GM23338 (cell line): Measurements from ENCODE around the gene CUEDC1. TPM values are rescaled to one million over a fixed set of nuclear protein-coding genes. Genes with fewer than 3 reads are reported as not detected.

Experiments
- ATAC-seq: fragments of 200-7000 bp; cut with Tn5 transposase; 3 replicates; pipeline ENCODE4 v1.9.1; 2020
- DNase-seq: peaks from one replicate; pipeline ENCODE4 v3.0.0-alpha.2; 2015; ENCODE audit warnings: low spot score
- H2AFZ ChIP-seq: fragments of 200-600 bp; sonication (generic); 2 replicates; pipeline ENCODE4 v1.8.0; 2016; ENCODE audit warnings: antibody characterized with exemption, mild to moderate bottlenecking, moderate library complexity
- H3F3A ChIP-seq: fragments of 200-600 bp; sonication (generic); replicated peaks from 2 replicates; pipeline ENCODE4 v1.8.0; 2017; ENCODE audit warnings: antibody characterized with exemption, mixed run types, low read depth
- H3K27ac ChIP-seq: fragments of 200-600 bp; sonication (generic); 2 replicates; pipeline ENCODE4 v1.6.1; 2016; ENCODE audit warnings: low read depth
- H3K27me3 ChIP-seq: fragments of 200-600 bp; sonication (generic); 2 replicates; pipeline ENCODE4 v1.8.0; 2016; ENCODE audit warnings: mild to moderate bottlenecking, mixed run types, moderate library complexity; ENCODE audit not compliant: insufficient read depth
- H3K36me3 ChIP-seq: fragments of 200-600 bp; sonication (generic); 2 replicates; pipeline ENCODE4 v1.8.0; 2016; ENCODE audit warnings: mild to moderate bottlenecking; ENCODE audit not compliant: insufficient read depth
- H3K4me1 ChIP-seq: fragments of 200-600 bp; sonication (generic); 2 replicates; pipeline ENCODE4 v1.8.0; 2016; ENCODE audit warnings: mild to moderate bottlenecking, moderate library complexity; ENCODE audit not compliant: insufficient read depth
- H3K4me2 ChIP-seq: fragments of 200-600 bp; sonication (generic); 2 replicates; pipeline ENCODE4 v1.7.1; 2017; ENCODE audit warnings: mixed run types
- H3K4me3 ChIP-seq: fragments of 200-600 bp; sonication (generic); 2 replicates; pipeline ENCODE4 v1.6.1; 2016; ENCODE audit warnings: mixed run types
- H3K79me2 ChIP-seq: fragments of 200-600 bp; sonication (generic); replicated peaks from 2 replicates; pipeline ENCODE4 v1.8.0; 2017; ENCODE audit warnings: mild to moderate bottlenecking; ENCODE audit not compliant: insufficient read depth
- H3K9me2 ChIP-seq: fragments of 200-600 bp; sonication (generic); 2 replicates; pipeline ENCODE4 v1.8.0; 2017; ENCODE audit not compliant: insufficient read depth
- H4K20me1 ChIP-seq: fragments of 200-600 bp; sonication (generic); replicated peaks from 2 replicates; pipeline ENCODE4 v1.8.0; 2017; ENCODE audit warnings: mild to moderate bottlenecking; ENCODE audit not compliant: insufficient read depth
- H3K27ac Mint-ChIP-seq: 2 replicates; pipeline ENCODE4 v1.8.0; 2020; ENCODE audit warnings: inconsistent platforms, mild to moderate bottlenecking, moderate library complexity, mixed read lengths
- H3K27me3 Mint-ChIP-seq: 3 replicates; pipeline ENCODE4 v1.8.0; 2022; ENCODE audit warnings: low read depth, mild to moderate bottlenecking, moderate library complexity, mixed read lengths, inconsistent platforms; ENCODE audit not compliant: insufficient read depth, poor library complexity
- H3K36me3 Mint-ChIP-seq: 3 replicates; pipeline ENCODE4 v1.8.0; 2021; ENCODE audit warnings: low read depth, mild to moderate bottlenecking, inconsistent platforms, moderate library complexity, mixed read lengths
- H3K4me1 Mint-ChIP-seq: 3 replicates; pipeline ENCODE4 v1.8.0; 2020; ENCODE audit warnings: mild to moderate bottlenecking, inconsistent platforms, mixed read lengths
- H3K4me3 Mint-ChIP-seq: 3 replicates; pipeline ENCODE4 v1.8.0; 2021; ENCODE audit warnings: moderate library complexity, mild to moderate bottlenecking, inconsistent platforms, mixed read lengths
- H3K9me3 Mint-ChIP-seq: 3 replicates; pipeline ENCODE4 v1.8.0; 2020; ENCODE audit warnings: moderate library complexity, mild to moderate bottlenecking, inconsistent platforms, mixed read lengths
- CREB1 ChIP-seq: fragments of 250-450 bp; sonication (Bioruptor Pico); IDR thresholded peaks from 2 replicates; pipeline ENCODE4 v1.5.0; 2020; ENCODE audit warnings: low read depth, mild to moderate bottlenecking, moderate library complexity
- EZH2 ChIP-seq: fragments of 200-600 bp; sonication (generic); IDR thresholded peaks from one replicate; pipeline ENCODE4 v1.8.0; 2017; ENCODE audit warnings: antibody characterized with exemption, mild to moderate bottlenecking, low read depth; ENCODE audit not compliant: unreplicated experiment
- EZH2phosphoT487 ChIP-seq: fragments of 200-600 bp; sonication (generic); IDR thresholded peaks from one replicate; pipeline ENCODE4 v1.8.1; 2018; ENCODE audit warnings: antibody characterized with exemption; ENCODE audit not compliant: unreplicated experiment
- JUNB ChIP-seq: IDR thresholded peaks from one replicate; pipeline ENCODE4 v1.6.1; 2016; ENCODE audit warnings: antibody characterized with exemption; ENCODE audit not compliant: unreplicated experiment
- NANOG ChIP-seq: IDR thresholded peaks from 2 replicates; pipeline ENCODE4 v1.6.1; 2016; ENCODE audit warnings: antibody characterized with exemption, borderline replicate concordance
- POLR2AphosphoS5 ChIP-seq: IDR thresholded peaks from 2 replicates; pipeline ENCODE4 v1.6.1; 2016; ENCODE audit warnings: antibody characterized with exemption, low read depth
- STAT1 ChIP-seq: IDR thresholded peaks from one replicate; pipeline ENCODE4 v1.6.1; 2016; ENCODE audit warnings: antibody characterized with exemption; ENCODE audit not compliant: unreplicated experiment
- ZNF114 ChIP-seq: fragments of 250-450 bp; sonication (Bioruptor Pico); IDR thresholded peaks from 2 replicates; pipeline ENCODE4 v1.5.0; 2020; ENCODE audit warnings: mild to moderate bottlenecking, moderate library complexity
- ZNF331 ChIP-seq: fragments of 250-450 bp; sonication (Bioruptor Pico); IDR thresholded peaks from 2 replicates; pipeline ENCODE4 v1.5.0; 2020; ENCODE audit warnings: low read depth, mild to moderate bottlenecking, moderate library complexity
- polyA plus RNA-seq: library from polyadenylated mRNA; unstranded; fragments of >200 nt; fragmentation: Nextera tagmentation; extraction: Ambion mirVana; gene quantifications from 2 replicates; pipeline ENCODE4 v1.2.1, GENCODE V29; 2016
- total RNA-seq: library from RNA; depleted of rRNA; stranded (reverse); fragments of >200 nt; shearing (Covaris generic); gene quantifications from 2 replicates; pipeline ENCODE4 v1.2.3, GENCODE V29; 2014
- TF ChIP-seq, protein P1 (sequence below): fragments of 250-450 bp; sonication (Bioruptor Pico); IDR thresholded peaks from 2 replicates; pipeline ENCODE4 v1.5.0; 2020; ENCODE audit warnings: mild to moderate bottlenecking, moderate library complexity
- TF ChIP-seq, protein P2 (sequence below), 2 experiments: fragments of 200-600 bp in 1 of 2; sonication (generic) in 1 of 2; conservative IDR thresholded peaks; 2 replicates each; pipeline versions ENCODE4 v1.5.1 to v1.6.1; 2016 to 2017; ENCODE audit warnings: antibody characterized with exemption in 2 of 2, low read depth in 2 of 2, mild to moderate bottlenecking in 2 of 2, moderate library complexity in 1 of 2
- TF ChIP-seq, protein P3 (sequence below): IDR thresholded peaks from 2 replicates; pipeline ENCODE4 v1.6.1; 2016; ENCODE audit warnings: antibody characterized with exemption
- TF ChIP-seq, protein P4 (sequence below): IDR thresholded peaks from one replicate; pipeline ENCODE4 v1.6.1; 2018; ENCODE audit warnings: antibody characterized with exemption; ENCODE audit not compliant: unreplicated experiment

Gene CUEDC1
- total and polyA plus RNA-seq, 2 experiments from 2014 or later: 3.0 to 7.7 TPM

DNA sequence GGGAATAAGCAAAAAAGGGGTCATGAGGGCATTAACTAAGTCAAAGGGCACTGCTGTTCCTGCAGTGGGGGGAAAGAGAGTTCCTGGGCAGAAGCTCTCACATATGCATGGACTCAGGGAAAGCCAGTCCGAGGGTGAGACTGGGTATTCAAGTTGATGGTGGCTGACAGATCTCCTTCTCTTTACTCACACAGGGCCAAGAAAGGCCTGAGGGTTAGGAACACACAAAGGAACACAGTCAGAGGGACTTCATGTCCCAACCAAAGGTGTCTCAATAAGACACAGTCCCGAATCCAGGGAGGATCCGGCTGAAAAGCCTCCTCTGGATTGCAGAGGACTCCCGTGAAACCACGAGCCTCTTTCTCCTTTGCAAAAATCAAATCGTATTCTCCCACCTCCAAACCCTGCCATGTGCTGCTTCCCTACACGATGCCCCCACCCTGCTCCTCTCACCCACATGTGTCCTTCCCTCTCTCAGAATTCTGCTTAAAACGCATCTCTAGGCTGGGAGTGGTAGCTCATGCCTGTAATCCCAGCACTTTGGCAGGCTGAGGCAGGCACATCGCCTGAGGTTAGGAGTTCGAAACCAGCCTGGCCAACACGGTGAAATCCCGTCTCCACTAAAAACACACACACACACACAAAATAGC is 23.6 kb downstream of the CUEDC1 start:
- H3K4me3 Mint-ChIP-seq: no peak overlapping the region
- TF ChIP-seq, protein P1, sequence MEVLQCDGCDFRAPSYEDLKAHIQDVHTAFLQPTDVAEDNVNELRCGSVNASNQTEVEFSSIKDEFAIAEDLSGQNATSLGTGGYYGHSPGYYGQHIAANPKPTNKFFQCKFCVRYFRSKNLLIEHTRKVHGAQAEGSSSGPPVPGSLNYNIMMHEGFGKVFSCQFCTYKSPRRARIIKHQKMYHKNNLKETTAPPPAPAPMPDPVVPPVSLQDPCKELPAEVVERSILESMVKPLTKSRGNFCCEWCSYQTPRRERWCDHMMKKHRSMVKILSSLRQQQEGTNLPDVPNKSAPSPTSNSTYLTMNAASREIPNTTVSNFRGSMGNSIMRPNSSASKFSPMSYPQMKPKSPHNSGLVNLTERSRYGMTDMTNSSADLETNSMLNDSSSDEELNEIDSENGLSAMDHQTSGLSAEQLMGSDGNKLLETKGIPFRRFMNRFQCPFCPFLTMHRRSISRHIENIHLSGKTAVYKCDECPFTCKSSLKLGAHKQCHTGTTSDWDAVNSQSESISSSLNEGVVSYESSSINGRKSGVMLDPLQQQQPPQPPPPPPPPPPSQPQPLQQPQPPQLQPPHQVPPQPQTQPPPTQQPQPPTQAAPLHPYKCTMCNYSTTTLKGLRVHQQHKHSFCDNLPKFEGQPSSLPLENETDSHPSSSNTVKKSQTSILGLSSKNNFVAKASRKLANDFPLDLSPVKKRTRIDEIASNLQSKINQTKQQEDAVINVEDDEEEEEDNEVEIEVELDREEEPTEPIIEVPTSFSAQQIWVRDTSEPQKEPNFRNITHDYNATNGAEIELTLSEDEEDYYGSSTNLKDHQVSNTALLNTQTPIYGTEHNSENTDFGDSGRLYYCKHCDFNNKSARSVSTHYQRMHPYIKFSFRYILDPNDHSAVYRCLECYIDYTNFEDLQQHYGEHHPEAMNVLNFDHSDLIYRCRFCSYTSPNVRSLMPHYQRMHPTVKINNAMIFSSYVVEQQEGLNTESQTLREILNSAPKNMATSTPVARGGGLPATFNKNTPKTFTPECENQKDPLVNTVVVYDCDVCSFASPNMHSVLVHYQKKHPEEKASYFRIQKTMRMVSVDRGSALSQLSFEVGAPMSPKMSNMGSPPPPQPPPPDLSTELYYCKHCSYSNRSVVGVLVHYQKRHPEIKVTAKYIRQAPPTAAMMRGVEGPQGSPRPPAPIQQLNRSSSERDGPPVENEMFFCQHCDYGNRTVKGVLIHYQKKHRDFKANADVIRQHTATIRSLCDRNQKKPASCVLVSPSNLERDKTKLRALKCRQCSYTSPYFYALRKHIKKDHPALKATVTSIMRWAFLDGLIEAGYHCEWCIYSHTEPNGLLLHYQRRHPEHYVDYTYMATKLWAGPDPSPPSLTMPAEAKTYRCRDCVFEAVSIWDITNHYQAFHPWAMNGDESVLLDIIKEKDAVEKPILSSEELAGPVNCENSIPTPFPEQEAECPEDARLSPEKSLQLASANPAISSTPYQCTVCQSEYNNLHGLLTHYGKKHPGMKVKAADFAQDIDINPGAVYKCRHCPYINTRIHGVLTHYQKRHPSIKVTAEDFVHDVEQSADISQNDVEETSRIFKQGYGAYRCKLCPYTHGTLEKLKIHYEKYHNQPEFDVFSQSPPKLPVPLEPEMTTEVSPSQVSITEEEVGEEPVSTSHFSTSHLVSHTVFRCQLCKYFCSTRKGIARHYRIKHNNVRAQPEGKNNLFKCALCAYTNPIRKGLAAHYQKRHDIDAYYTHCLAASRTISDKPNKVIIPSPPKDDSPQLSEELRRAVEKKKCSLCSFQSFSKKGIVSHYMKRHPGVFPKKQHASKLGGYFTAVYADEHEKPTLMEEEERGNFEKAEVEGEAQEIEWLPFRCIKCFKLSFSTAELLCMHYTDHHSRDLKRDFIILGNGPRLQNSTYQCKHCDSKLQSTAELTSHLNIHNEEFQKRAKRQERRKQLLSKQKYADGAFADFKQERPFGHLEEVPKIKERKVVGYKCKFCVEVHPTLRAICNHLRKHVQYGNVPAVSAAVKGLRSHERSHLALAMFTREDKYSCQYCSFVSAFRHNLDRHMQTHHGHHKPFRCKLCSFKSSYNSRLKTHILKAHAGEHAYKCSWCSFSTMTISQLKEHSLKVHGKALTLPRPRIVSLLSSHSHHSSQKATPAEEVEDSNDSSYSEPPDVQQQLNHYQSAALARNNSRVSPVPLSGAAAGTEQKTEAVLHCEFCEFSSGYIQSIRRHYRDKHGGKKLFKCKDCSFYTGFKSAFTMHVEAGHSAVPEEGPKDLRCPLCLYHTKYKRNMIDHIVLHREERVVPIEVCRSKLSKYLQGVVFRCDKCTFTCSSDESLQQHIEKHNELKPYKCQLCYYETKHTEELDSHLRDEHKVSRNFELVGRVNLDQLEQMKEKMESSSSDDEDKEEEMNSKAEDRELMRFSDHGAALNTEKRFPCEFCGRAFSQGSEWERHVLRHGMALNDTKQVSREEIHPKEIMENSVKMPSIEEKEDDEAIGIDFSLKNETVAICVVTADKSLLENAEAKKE: no peak
- TF ChIP-seq JUNB: no peak
- TF ChIP-seq, protein P2, sequence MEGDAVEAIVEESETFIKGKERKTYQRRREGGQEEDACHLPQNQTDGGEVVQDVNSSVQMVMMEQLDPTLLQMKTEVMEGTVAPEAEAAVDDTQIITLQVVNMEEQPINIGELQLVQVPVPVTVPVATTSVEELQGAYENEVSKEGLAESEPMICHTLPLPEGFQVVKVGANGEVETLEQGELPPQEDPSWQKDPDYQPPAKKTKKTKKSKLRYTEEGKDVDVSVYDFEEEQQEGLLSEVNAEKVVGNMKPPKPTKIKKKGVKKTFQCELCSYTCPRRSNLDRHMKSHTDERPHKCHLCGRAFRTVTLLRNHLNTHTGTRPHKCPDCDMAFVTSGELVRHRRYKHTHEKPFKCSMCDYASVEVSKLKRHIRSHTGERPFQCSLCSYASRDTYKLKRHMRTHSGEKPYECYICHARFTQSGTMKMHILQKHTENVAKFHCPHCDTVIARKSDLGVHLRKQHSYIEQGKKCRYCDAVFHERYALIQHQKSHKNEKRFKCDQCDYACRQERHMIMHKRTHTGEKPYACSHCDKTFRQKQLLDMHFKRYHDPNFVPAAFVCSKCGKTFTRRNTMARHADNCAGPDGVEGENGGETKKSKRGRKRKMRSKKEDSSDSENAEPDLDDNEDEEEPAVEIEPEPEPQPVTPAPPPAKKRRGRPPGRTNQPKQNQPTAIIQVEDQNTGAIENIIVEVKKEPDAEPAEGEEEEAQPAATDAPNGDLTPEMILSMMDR (conservative IDR thresholded peaks at IDR 0.05; ENCODE audit: low read depth in 2 of 2): no peak
- no peak for TF ChIP-seq EZH2phosphoT487
- no peak for TF ChIP-seq CREB1 (CRISPR knock-in tag)
- TF ChIP-seq EZH2: no peak
- TF ChIP-seq POLR2AphosphoS5: no peak
- TF ChIP-seq, protein P3, sequence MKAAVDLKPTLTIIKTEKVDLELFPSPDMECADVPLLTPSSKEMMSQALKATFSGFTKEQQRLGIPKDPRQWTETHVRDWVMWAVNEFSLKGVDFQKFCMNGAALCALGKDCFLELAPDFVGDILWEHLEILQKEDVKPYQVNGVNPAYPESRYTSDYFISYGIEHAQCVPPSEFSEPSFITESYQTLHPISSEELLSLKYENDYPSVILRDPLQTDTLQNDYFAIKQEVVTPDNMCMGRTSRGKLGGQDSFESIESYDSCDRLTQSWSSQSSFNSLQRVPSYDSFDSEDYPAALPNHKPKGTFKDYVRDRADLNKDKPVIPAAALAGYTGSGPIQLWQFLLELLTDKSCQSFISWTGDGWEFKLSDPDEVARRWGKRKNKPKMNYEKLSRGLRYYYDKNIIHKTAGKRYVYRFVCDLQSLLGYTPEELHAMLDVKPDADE: no peak
- TF ChIP-seq, protein P4, sequence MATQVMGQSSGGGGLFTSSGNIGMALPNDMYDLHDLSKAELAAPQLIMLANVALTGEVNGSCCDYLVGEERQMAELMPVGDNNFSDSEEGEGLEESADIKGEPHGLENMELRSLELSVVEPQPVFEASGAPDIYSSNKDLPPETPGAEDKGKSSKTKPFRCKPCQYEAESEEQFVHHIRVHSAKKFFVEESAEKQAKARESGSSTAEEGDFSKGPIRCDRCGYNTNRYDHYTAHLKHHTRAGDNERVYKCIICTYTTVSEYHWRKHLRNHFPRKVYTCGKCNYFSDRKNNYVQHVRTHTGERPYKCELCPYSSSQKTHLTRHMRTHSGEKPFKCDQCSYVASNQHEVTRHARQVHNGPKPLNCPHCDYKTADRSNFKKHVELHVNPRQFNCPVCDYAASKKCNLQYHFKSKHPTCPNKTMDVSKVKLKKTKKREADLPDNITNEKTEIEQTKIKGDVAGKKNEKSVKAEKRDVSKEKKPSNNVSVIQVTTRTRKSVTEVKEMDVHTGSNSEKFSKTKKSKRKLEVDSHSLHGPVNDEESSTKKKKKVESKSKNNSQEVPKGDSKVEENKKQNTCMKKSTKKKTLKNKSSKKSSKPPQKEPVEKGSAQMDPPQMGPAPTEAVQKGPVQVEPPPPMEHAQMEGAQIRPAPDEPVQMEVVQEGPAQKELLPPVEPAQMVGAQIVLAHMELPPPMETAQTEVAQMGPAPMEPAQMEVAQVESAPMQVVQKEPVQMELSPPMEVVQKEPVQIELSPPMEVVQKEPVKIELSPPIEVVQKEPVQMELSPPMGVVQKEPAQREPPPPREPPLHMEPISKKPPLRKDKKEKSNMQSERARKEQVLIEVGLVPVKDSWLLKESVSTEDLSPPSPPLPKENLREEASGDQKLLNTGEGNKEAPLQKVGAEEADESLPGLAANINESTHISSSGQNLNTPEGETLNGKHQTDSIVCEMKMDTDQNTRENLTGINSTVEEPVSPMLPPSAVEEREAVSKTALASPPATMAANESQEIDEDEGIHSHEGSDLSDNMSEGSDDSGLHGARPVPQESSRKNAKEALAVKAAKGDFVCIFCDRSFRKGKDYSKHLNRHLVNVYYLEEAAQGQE: no peak
- TF ChIP-seq ZNF114 (CRISPR knock-in tag): no peak
- no peak for TF ChIP-seq STAT1
- no peak for TF ChIP-seq ZNF331 (CRISPR knock-in tag)
- no peak for TF ChIP-seq NANOG
- Histone ChIP-seq H3K9me2 (no peaks in the 10 kb centered on the region), H2AFZ (no peak overlapping the region), H4K20me1 (no peaks in the 10 kb centered on the region), H3K27ac (no peak overlapping the region), H3F3A (0 out of 2 replicates have a peak, but pooled peaks cover 5% of the 10 kb centered on the region), H3K4me2 (no peak overlapping the region), H3K4me1 (peaks cover 26% of the 10 kb centered on the region), H3K36me3 (no peaks in the 10 kb centered on the region), H3K4me3 (no peak overlapping the region), H3K79me2 (no peaks in the 10 kb centered on the region), H3K27me3 (no peaks in the 10 kb centered on the region)
- DNase-seq (no peak), ATAC-seq (no peak)
- no peaks in the 10 kb centered on the region for H3K36me3 Mint-ChIP-seq
- peaks cover 23% of the 10 kb centered on the region for H3K27me3 Mint-ChIP-seq
- H3K4me1 Mint-ChIP-seq: peaks cover 44% of the 10 kb centered on the region
- no peaks in the 10 kb centered on the region for H3K9me3 Mint-ChIP-seq
- H3K27ac Mint-ChIP-seq: no peak overlapping the region
